CD4-positive, alpha-beta T cell treated with Interferon gamma for 1 hour (primary cell): ENCODE measurements around the gene TEAD2.
A peak's percentile ranks its signal among the peaks of the same experiment; 100 is the strongest.
"Not testable (repeated sequence)": the region's sequence is repeated elsewhere in the genome, so short reads cannot be mapped to it uniquely, and the experiment has no call there.

Experiments
- DNase-seq: peaks from one replicate; pipeline ENCODE4 v3.0.0-alpha.2; 2020

TEAD2 gene

DNA sequence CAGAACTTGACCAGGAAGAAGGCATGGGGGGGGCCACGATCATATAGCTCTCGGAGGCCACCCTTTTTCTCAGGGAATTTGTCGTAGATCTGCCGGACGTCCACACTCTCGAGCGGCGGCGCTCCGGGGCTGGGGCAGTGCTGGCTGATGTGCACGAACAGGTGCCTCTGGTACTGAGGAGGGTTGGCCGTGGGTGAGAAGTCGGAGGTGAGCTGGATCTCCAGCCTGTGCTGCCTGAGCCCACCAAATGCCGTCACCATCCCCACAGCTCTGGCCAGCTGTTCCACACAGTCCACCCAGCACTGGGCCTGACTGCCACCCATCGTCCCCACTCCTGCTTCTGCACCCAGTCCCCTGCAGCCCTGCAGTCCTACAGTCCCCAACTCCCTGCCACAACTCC is 15.0 kb downstream of the TEAD2 start:
- no peak for DNase-seq

DNA sequence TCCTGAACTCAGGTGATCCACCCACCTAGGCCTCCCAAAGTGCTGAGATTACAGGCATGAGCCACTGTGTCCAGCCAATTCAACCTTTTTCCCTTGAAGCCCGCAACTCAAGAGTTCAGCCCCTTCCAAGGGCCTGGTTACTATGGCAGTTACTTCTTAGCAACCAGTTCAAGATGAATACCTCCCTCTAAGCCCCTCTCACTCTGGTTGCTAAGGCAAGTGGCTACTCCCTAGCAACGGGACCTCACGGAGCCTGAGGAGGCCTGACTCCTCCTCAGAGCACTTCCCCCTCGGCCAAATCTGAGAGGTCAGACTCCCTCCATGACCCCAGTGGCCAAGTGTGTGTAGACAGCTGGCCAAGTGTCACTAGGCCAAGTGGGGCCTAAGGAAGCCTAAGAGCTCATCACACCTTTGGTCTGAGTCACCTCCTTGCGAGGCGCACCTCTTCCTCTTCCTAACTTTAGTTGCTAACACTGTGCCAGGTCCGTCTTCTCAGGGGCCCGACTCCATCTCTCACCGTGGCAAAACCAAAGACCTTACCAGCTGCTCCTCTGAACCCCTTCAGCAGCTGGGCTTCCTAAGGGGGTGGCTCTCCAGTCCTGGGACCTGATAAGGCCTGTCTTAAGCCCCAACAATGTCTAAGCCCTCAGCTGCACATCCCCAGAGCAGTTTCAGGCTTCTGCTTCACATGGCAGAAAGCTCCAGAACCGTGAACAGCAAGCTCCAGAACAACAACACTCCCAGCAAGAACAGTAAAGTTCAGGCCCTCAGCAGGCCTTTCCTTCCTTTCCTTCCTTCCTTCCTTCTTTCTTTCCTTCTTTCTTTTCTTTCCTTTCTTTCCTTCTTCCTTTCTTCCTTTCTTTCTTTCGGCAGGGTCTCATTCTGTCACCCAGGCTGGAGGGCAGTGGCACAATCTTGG is 17.5 kb downstream of the TEAD2 start:
- no peak for DNase-seq

DNA sequence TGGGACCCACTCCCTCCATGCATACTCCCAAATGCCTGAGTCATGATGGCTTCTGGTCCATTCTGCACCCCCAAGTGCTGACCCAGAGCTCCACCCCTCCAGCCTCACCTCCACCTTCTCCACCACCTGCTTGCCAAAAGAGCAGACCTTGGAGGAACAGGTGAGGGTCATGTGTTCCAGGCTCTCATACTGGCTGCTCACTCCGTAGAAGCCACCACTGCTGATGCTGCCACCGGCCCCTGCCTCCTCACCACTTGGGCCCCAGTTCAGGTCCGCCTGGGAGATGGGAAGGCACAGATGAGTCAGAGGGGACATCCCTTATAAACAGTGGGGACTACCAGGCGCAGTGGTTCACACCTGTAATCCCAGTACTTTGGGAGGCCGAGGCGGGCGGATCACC is 19.1 kb downstream of the TEAD2 start:
- DNase-seq = no peak

DNA sequence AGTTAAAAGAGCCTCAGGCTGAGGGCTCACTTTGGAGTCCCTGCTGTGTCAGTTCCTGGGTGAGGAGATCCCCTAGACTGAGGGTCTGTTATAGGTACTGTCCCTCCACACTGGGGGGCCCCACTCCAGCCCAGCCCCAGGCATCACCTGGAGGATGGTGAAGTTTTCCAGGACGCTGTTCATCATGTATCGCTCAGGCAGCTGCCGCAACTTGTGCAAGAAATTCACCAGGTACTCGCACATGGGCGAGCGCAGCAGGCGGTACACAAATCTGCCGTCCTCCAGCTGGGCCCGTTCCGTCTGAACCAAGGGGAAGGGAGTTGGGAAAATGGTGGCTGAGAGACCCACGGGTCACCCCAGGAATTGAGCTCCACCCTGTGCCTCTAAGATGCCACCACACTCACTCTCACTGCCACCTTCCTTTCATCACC is 19.9 kb downstream of the TEAD2 start:
- no peak for DNase-seq

DNA sequence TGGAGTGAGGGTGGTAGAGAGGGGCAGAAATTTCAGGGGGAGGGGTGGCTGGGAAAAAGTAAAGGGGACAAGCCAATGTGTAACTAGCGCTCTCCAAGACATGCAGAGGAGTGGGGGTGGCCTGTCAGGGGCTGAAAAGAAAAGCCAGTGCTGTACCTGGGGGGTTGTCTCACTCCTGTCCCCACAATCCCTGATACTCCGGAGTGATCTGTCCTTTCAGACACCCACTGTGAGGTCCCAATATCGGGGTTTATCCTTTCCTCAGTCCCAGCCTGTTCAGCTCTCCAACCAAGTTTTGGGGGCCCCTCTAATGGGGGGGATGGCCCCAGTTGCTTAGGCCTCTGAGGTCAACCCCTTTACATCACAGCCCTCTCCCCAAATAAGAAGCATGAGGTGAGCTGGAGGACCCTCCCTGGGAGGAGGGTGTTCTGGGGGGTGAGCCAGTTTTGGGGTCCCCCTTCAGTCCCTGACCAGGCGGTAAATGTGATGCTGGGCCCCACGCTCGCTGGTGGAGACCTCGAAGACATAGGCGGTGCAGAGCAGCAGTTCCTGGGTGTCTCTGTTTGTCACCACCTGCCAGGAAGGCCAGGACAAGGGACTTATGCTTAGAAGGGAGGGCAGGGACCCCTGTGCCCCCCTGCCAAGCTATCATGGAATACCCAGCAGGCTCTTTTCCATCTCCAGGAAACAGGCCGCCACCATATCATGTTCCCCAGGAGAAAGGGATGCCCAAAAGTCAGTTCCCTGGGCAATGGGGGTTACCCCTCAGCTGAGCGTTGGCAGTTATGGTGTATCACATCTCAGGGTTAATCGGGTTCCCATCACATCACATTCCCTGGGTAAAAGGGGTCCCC is 21.1 kb downstream of the TEAD2 start:
- DNase-seq = no peak

DNA sequence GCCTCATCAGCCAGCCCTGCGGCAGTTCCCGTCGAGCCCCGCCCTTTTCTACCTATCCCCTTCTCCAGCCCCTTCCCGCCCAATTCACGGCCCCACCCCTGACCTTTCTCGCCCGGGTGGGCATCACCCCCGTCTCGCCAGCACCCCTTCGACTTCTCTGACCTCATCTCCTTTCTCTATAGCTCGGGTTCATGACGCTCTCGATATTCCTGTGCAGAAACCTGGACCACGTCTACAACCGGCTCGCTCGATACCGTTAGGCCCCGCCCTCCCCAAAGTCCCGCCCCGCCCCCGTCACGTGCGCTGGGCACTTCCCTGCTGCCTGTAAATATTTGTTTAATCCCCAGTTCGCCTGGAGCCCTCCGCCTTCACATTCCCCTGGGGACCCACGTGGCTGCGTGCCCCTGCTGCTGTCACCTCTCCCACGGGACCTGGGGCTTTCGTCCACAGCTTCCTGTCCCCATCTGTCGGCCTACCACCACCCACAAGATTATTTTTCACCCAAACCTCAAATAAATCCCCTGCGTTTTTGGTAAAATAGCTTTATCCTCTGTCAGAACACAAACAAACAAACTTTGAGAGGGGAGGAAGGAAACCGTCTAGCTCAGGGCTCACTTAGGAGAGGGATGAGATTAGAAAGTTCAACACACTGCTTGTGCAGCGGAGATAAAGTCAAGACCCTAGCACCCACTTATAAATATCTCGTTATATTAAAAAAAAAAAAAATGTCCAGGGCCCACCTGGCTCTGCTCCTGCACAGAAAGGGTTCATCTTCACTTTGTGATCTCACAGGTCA is 21.9 kb downstream of the TEAD2 start:
- DNase-seq = peak; percentile 91

DNA sequence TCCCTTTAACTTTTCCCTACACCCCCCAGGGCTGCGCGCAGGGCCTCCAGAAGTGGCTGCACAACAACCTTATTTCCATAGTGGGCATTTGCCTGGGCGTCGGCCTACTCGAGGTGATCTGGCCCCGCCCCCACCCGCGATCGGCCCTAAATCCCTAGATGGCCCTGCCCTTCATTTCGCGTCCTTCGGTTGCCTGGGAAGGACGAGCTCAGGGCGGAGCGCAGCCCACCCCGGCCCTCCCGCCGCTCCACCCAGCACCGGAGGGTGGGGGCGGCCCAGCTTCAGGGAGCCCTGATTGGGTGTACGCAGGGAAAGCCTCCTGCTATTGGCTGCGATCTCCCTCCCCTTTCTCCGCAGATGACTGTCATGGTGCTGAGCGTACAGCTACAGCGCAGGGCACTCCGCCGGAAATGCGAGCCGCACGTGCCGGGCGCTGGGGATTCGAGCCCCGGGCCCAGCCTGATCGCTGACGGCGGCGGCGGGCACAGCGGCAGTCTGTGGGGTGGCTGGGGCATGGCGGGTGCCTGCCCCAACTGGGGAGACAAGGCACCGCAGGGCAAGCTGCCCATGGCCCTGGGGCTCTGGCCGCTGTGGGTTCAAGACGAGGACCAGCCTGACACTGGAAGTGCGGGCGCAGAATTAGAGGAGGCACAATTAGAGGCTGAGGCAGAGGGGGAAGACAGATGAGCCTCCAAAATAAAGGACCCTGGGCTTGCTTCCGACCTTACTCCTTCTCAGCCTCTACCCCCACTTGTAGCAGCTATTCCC is 22.7 kb downstream of the TEAD2 start:
- no peak for DNase-seq

DNA sequence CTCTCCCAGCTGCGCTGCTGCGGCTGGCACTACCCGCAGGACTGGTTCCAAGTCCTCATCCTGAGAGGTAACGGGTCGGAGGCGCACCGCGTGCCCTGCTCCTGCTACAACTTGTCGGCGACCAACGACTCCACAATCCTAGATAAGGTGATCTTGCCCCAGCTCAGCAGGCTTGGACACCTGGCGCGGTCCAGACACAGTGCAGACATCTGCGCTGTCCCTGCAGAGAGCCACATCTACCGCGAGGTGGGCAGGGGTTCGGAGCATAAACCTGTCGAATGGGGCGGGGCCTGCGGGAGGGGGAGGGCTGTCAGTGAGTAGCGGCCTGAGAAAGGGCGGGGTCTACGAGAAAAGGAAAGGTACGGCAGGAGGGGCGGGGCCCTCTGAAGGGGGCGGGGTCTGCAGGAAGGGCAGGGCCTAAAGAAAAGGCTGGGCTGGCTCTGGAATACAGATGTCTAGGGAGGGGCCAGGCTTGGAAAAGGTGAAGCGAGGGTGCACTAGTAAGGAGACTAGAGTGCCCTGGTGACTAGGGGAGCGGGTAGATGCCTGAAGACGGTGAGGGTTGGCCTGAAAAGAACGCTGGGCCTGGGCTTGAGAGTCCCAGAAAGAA is 23.4 kb downstream of the TEAD2 start:
- DNase-seq = peak; percentile 29

DNA sequence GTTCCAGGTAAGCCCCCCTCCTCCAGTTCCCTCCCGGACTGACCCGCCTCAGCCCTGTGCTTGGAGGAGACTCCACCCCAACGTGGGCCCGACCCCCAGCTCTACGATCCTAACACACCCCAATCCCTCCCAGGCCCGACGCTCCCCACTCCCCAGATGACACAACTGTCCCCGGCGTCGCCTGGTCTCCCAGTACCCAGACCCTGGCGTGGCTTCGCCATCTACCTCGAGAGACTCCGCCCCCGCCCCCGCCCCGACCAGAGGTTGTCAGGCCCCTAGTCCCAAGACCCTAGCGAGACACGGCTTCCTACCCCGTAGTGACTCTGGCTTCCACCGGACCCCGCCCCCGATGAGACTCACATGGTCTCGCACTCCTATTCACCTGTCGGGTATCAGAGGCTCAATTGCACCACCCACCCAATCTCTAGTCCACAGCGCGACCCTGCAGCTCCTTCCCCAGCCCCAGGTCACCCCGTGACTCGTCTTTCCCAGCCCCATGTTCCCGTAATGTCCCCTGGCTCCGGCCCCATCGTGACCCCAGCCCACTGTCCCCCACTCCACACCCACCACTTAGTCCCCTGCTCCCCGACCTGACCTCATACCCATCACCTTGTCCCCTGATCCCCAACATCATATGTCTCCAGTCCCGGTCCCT is 24.1 kb downstream of the TEAD2 start:
- DNase-seq = no peak

DNA sequence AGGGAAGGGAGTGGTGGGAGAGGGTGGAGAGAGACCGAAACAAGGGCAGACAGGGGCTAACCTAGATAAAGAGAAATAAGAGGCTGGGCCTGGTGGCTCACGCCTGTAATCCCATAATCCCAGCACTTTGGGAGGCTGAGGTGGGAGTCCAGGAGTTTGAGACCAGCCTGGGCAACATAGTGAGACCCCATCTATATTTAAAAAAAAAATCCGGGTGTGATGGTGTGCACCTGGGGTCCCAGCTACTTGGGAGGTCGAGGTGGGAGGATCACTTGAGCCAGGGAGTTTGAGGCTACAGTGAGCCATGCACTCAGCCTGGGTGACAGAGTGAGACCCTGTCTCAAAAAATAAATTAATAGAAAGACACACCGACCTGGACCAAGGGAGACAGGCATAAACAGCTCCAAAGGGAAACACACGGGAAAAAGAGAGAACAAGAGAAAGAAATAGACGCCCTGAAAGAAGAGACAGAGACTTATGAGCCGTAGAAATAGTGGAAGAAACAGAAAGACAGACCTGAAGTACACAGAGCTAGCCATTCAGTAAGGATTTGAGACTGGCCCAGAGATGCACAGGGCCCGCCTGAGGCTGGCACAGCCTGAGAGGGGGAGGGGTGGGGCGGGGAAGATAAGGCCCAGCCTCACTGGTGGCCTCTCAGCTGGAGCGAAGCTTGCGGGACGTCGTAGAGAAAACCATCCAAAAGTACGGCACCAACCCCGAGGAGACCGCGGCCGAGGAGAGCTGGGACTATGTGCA is 24.8 kb downstream of the TEAD2 start:
- DNase-seq = no peak

DNA sequence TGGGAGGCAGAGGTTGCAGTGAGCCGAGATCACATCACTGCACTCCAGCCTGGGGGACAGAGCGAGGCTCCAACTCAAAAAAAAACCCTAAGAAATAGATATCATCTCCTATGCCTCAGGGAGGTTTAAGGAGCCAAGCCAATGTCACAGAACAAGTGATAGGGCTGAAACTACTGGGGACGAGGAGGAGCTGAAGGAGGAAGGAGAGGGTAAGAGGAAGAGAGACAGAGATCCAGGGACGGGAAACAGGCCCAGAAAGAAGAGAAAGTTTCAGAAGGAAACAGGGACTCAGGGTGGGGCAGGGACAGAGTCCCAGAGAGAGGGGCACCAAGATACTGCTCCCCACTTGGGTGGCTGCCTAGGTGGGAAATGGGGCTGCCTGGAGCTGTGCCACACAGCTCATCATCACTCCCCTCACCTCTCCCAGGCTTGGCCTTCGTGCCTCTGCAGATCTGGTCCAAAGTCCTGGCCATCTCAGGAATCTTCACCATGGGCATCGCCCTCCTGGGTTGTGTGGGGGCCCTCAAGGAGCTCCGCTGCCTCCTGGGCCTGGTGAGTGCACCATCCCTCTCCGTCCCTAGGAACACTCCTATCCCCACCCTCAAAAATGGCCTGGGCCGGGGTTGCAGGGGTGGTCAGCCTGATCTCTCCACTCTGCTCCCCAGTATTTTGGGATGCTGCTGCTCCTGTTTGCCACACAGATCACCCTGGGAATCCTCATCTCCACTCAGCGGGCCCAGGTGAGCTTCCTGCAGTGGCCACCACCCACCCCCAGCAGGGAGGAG is 25.5 kb downstream of the TEAD2 start:
- no peak for DNase-seq

DNA sequence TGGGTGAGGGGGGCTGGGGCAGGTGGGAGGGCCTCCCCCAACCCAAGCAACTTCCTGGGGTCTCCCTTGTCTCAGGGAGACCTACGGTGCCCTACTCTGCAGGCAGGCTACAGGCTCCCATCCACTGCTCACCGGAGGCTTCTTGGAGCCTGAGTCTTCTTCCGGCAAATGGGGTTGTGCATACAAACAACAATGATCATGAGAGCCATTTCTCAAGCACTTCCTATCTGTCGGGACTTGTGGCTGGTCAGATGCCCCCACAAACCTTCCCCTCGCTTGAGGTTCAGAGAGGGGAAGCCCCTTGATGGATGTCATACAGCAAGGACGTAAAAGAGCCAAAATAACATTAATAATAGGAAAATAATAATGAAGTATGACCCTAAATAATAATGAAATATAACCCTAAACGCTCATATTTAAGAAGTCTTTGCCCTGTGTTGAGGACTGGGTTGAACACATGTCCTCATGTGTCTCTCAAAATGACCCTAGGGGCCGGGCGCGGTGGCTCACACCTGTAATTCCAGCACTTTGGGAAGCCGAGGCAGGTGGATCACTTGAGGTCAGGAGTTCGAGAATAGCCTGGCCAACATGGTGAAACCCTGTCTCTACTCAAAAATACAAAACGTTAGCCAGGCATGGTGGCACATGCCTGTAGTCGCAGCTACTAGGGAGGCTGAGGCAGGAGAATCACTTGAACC is 26.3 kb downstream of the TEAD2 start:
- DNase-seq = peak; percentile 29

DNA sequence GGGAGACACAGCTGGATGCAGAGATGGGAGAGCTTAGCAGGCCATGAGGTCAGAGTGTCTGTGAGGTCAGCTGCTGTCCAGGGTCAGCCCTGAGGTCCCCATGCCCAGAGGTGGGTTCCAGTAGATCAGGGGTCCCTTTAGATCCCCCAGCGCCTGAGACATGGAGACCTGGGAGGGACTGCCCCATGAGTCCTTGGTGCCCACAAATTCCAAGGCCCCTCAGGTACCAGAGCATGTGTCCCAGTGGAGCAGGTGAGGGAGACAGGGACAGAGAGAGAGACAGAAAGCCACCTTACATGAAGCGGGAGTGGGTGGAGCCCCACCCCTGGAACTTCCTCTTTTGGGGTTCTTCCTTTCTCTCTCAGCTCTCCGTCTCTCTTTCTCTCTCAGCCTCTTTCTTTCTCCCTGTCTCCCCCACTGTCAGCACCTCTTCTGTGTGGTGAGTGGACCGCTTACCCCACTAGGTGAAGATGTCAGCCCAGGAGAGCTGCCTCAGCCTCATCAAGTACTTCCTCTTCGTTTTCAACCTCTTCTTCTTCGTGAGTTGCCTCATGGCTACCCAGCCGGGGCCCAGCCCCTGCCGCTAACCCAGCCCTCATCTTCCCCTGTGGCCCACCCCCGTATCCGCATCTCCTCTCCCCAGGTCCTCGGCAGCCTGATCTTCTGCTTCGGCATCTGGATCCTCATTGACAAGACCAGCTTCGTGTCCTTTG is 27.0 kb downstream of the TEAD2 start, which contains the start of gene CD37:
Gene CD37, plus strand, starts transcription at position 336 of the 713 bp plus-strand sequence. Its CDS starts 135 bp downstream, at position 471.
- peak; percentile 63 for DNase-seq

DNA sequence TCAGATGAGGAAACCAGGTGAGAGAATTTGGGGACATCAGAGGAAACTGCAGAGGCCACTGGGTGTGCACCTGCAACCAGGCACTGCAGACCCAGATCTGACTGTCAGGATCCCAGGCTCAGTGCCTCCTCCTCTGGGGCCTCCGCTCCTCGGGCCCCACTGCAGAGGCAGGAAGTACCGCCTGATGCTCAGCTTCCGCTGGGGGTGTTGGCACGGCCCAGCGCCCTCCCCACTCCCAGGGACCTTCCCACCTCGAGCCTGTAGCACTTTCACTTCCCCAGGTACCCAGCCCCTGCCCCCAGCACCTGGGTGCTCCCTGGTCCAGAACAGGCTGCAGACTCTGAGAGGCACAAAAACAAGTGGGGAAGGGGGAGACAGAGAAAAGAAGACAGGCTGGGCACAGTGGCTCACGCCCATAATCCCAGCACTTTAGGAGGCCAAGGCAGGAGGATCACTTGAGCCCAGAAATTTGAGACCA is 28.4 kb downstream of the TEAD2 start:
- DNase-seq = peak; percentile 84

DNA sequence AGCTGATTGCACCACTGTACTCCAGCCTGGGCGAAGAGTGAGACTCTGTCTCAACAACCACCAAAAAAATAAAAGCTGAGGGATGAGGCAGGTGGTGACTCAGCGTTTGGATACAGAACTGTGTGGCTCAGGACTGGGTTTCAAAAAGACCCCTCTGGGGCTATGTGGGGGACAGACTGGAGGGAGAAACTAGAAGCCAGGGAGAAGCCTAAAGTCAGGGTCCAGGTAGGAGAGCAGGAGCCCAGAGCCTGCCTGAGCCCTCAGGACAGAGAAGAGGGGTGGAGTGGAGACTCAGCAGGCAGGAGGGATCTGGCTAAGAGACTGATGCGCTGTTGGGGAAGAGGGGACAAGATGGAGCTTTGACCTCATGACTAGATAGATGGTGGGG is 28.8 kb downstream of the TEAD2 start:
- no peak for DNase-seq

DNA sequence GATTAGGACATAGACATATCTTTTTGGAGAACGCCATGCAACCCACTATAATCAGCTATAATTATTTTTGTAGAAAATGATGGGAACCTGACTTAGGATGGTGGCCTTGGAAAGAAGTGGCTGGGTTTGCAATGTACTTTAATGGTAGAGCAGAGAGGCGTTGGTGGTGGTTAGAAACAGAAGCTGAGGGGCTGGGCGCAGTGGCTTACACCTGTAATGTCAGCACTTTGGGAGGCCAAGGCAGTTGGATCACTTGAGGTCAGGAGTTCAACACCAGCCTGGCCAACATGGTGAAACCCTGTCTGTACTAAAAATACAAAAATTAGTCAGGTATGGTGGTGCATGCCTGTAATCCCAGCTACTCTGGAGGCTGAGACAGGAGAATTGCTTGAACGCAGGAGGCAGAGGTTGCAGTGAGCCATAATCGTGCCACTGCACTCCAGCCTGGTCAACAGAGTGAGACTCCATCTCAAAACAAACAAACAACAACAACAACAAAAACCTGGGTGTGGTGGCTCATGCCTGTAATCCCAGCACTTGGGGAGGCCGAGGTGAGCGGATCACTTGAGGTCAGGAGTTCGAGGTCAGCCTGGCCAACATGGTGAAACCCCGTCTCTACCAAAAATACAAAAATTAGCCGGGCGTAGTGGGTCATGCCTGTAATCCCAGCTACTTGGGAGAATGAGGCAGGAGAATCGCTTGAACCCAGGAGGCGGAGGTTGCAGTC is 29.4 kb downstream of the TEAD2 start:
- not testable (repeated sequence) for DNase-seq

DNA sequence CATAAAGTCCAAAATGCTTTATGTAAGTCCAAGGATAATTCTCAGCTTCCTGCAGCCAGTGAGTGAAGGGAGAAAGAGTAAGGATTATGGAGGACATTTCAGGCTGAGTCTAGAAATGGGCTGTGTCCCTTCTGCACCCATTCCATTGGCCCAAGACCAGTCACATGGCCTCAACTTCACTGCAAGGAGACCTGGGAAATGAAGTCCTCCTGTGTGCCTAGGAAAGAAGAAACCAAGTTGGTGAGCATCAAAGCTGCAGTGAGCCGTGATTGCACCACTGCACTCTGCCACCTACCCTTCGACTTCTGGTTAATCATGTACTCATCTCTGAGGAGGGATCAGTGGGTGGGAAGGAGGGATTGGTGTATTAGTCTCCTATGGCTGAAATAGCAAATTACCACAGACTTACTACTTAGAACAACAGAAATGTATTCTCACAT is 30.6 kb downstream of the TEAD2 start:
- DNase-seq = peak; percentile 64
